Neuronal stem cell (in vitro differentiated cells): ENCODE results near the gene OBSCN.

Experiments
- DNase-seq: peaks from one replicate; pipeline ENCODE4 v3.0.0-alpha.2; 2013; ENCODE audit warnings: low spot score
- H2AFZ ChIP-seq: one replicate; pipeline ENCODE4 v1.6.1; 2013; ENCODE audit warnings: mild to moderate bottlenecking, low read length, inconsistent platforms
- H2AK5ac ChIP-seq: 2 replicates; pipeline ENCODE4 v1.6.1; 2013; ENCODE audit warnings: low read depth, mild to moderate bottlenecking, inconsistent platforms, low read length, moderate library complexity, mixed read lengths
- H2BK120ac ChIP-seq: 2 replicates; pipeline ENCODE4 v1.6.1; 2013; ENCODE audit warnings: low read depth, mild to moderate bottlenecking, inconsistent platforms, low read length, moderate library complexity, mixed read lengths
- H2BK12ac ChIP-seq: one replicate; pipeline ENCODE4 v1.6.1; 2013; ENCODE audit warnings: low read length, inconsistent platforms
- H2BK15ac ChIP-seq: 2 replicates; pipeline ENCODE4 v1.6.1; 2013; ENCODE audit warnings: mild to moderate bottlenecking, low read length, inconsistent platforms, mixed read lengths
- H2BK5ac ChIP-seq: one replicate; pipeline ENCODE4 v1.6.1; 2013; ENCODE audit warnings: inconsistent platforms, mild to moderate bottlenecking, low read length, moderate library complexity
- H3K14ac ChIP-seq: one replicate; pipeline ENCODE4 v1.6.1; 2013; ENCODE audit warnings: low read length, inconsistent platforms
- H3K18ac ChIP-seq: 2 replicates; pipeline ENCODE4 v1.6.1; 2013; ENCODE audit warnings: low read length, inconsistent platforms
- H3K23ac ChIP-seq: 2 replicates; pipeline ENCODE4 v1.6.1; 2013; ENCODE audit warnings: low read depth, mild to moderate bottlenecking, mixed read lengths, low read length, inconsistent platforms; ENCODE audit not compliant: poor library complexity
- H3K27ac ChIP-seq: replicated peaks from 3 replicates; pipeline ENCODE4 v1.5.1; 2013; ENCODE audit warnings: low read length, inconsistent platforms
- H3K27me3 ChIP-seq, 3 experiments: 2 replicates each; pipeline ENCODE4 v1.6.1; 2013; ENCODE audit warnings: low read length in 3 of 3, mild to moderate bottlenecking in 2 of 3, inconsistent platforms in 1 of 3, low read depth in 1 of 3, mixed read lengths in 1 of 3, moderate library complexity in 1 of 3; ENCODE audit not compliant: control insufficient read depth in 3 of 3, insufficient read depth in 3 of 3
- H3K36me3 ChIP-seq, 2 donors: replicated peaks in 1 of 2; 2 replicates each; pipeline ENCODE4 v1.6.1; 2013; ENCODE audit warnings: low read length in 2 of 2; ENCODE audit not compliant: control insufficient read depth in 2 of 2, insufficient read depth in 2 of 2
- H3K4ac ChIP-seq: 2 replicates; pipeline ENCODE4 v1.6.1; 2013; ENCODE audit warnings: inconsistent platforms, mild to moderate bottlenecking, low read length, moderate library complexity
- H3K4me1 ChIP-seq, 2 donors: 1 replicate in 1 of 2; 2 replicates in 1 of 2; pipeline ENCODE4 v1.6.1; 2013; ENCODE audit warnings: low read length in 2 of 2, low read depth in 1 of 2; ENCODE audit not compliant: control insufficient read depth in 2 of 2, insufficient read depth in 1 of 2
- H3K4me2 ChIP-seq: one replicate; pipeline ENCODE4 v1.6.1; 2013; ENCODE audit warnings: mild to moderate bottlenecking, low read length, inconsistent platforms; ENCODE audit not compliant: insufficient read depth, poor library complexity, severe bottlenecking
- H3K4me3 ChIP-seq, 2 donors: 2 replicates each; pipeline ENCODE4 v1.5.1; 2013; ENCODE audit warnings: low read length in 2 of 2, mild to moderate bottlenecking in 2 of 2, inconsistent platforms in 1 of 2, moderate library complexity in 1 of 2
- H3K79me1 ChIP-seq: one replicate; pipeline ENCODE4 v1.6.1; 2013; ENCODE audit warnings: low read depth, mild to moderate bottlenecking, inconsistent platforms, low read length, moderate library complexity
- H3K9ac ChIP-seq: one replicate; pipeline ENCODE4 v1.6.1; 2013; ENCODE audit warnings: mild to moderate bottlenecking, low read depth, low read length, inconsistent platforms; ENCODE audit not compliant: poor library complexity
- H3K9me3 ChIP-seq, 2 donors: replicated peaks in 1 of 2; 2 replicates each; pipeline versions ENCODE3 to v1.6.1; 2013; ENCODE audit warnings: low read length in 2 of 2, mild to moderate bottlenecking in 2 of 2, inconsistent platforms in 1 of 2, low read depth in 1 of 2, mixed read lengths in 1 of 2, moderate library complexity in 1 of 2; ENCODE audit not compliant: control insufficient read depth in 2 of 2, insufficient read depth in 1 of 2
- H4K8ac ChIP-seq: one replicate; pipeline ENCODE4 v1.6.1; 2013; ENCODE audit warnings: low read depth, mild to moderate bottlenecking, inconsistent platforms, low read length, moderate library complexity
- H4K91ac ChIP-seq: one replicate; pipeline ENCODE4 v1.6.1; 2013; ENCODE audit warnings: low read length, low read depth, mild to moderate bottlenecking, inconsistent platforms; ENCODE audit not compliant: poor library complexity
- WGBS, 2 donors: extraction: QIAGEN DNeasy Blood & Tissue Kit; methylation state at CpG; one replicate each; pipeline ENCODE4 v1.1.7; 2013; ENCODE audit warnings: missing lambda C conversion rate in 2 of 2, mixed read lengths in 1 of 2; ENCODE audit not compliant: insufficient read length in 2 of 2, insufficient replicate concordance in 1 of 2; ENCODE audit errors: extremely low coverage in 2 of 2; 5-methylcytosine and 5-hydroxymethylcytosine counted together

Gene OBSCN

DNA sequence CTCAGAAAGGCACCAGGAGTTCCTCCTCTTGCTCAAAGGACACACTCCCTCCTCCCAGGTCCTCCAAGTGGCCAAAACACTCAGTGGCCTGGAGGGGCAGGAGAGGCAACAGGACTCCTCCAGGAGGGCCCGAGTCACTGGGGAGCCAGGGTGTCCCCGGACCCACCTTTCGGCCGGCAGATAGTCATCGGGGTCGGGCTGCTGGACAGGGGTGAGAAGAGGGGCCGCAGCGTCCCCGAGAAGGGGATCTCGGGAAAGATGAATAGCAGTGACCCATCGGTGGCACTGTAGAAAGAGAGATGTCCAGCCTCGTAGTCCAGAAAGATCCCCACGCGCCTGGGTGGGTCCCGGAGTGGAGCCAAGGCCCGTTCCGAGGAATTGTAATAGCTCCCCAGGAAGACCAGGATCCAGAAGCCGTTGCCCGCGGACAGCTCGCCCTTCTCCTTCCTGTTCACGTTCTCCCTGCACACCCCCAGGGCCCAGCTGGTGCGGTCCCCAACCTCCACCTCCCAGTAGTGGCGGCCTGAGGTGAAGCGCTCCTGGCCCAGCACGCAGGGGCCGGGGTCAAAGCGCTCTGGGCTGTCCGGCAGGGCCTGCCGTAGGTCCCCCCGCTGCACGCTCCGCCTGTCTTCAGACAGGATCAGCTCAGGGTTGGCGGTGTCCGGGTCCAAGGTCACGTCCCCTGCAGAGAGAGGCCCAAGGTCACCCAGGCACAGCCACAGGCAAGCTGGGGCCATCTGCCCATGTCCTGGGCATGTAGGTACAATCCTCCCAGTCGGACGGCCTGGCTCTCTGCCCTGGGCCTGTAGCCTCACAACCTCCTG, 186.9 kb downstream of the OBSCN start:
- Histone ChIP-seq H3K14ac (no peak overlapping the region), H3K18ac (no peak overlapping the region), H2BK15ac (no peak overlapping the region), H3K27me3 (no peaks in the 10 kb centered on the region), H3K9me3 (no peaks in the 10 kb centered on the region), H3K9ac (no peak overlapping the region), H3K4me1 (peaks cover 0 to 3% of the 10 kb centered on the region in 2 donors), H3K36me3 (peaks cover 35 to 79% of the 10 kb centered on the region in 2 donors), H3K27ac (no peak overlapping the region), H2BK120ac (no peak overlapping the region), H2AK5ac (no peak overlapping the region), H3K4ac (no peak overlapping the region), H2BK12ac (no peak overlapping the region), H2AFZ (no peak overlapping the region), H3K23ac (peak overlapping the region; percentile 39), H3K79me1 (peaks cover 2% of the 10 kb centered on the region), H4K91ac (no peak overlapping the region), H2BK5ac (peak overlapping the region; percentile 22), H3K4me3 (no peak overlapping the region), H4K8ac (no peak overlapping the region), H3K4me2 (no peak overlapping the region)
- DNase-seq = no peak
- no CpG with 5 or more reads among the region's 38 CpGs for WGBS, 2 donors

DNA sequence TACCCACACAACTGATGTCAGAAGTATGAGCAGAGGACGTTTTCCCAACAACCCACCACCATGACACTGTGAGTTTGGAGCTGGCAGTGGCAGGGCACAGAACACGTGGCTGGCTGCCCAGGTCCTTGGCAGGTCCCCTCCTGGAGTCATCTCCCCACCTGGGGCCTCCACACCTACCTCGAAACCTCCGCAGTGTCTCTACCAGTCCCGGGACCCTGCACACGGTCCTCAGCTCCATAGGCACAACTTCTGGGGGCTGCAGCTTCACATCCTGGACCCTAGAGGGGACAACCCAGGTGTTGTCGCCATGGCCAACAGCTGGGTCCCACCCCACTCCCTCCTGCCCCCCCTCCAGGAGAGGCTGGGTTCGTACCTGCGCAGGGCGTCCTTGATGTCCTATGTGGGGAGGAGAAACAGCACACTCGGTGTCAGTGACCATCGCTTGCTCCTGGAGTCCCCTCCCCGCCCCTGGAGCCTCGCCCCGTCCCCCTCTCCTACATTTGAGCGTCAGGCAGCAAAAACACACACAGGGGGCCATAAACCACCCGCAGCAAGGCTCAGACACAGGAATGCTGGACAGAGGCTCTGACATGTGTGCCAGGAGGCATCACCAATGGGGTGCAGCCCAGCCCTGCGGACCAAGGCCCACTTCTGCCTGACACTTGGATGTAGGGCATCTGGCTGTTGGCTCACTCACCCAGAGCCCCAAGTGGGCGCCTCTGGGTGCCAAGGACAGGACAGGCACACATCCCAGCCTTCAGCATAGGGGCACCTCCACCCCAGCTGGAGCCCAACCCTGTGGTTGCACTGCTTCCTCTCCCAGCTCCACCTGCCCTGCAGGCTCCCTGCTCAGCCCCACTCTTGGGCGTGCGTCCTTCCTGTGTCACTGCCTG, 189.2 kb downstream of the OBSCN start:
- Histone ChIP-seq H3K9ac (peak overlapping the region; percentile 61), H3K27ac (no peak overlapping the region), H2BK12ac (no peak overlapping the region), H3K14ac (no peak overlapping the region), H4K91ac (no peak overlapping the region), H4K8ac (no peak overlapping the region), H3K27me3 (no peaks in the 10 kb centered on the region), H2BK120ac (no peak overlapping the region), H3K23ac (peak overlapping the region; percentile 27), H3K4ac (no peak overlapping the region), H3K4me3 (no peak overlapping the region), H3K4me1 (peaks cover 0 to 3% of the 10 kb centered on the region in 2 donors), H2BK15ac (no peak overlapping the region), H3K9me3 (no peaks in the 10 kb centered on the region), H3K4me2 (no peak overlapping the region), H3K18ac (no peak overlapping the region), H3K79me1 (peaks cover 9% of the 10 kb centered on the region), H2BK5ac (no peak overlapping the region), H2AK5ac (no peak overlapping the region), H3K36me3 (peaks cover 47 to 98% of the 10 kb centered on the region in 2 donors), H2AFZ (no peak overlapping the region)
- whole genome bisulfite sequencing, 2 donors = no CpG with 5 or more reads among the region's 21 CpGs
- no peak for DNase-seq

DNA sequence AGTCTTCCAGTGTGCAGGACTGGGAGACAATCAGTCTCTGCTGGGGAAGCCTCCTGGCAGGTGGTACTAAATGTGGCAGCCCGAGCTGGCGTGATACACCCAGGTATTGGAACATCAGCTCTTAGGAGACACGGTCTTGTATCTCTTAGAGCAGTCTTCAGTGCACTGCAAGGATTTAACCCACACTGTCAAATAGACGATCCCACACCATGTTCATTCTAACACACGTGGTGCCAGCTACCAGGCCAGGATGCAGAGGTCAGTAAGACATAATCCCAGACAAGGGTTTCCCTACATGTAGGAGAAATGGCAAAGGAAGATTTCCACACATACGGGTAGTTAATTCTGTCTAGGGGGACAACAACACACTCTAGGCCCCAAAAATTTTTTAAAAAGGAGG, 190.1 kb downstream of the OBSCN start:
- no peak overlapping the region for H3K9ac ChIP-seq
- no peaks in the 10 kb centered on the region for H3K27me3 ChIP-seq
- no peak overlapping the region for H2BK12ac ChIP-seq
- H3K4me2 ChIP-seq = no peak overlapping the region
- H3K36me3 ChIP-seq = peaks cover 42 to 98% of the 10 kb centered on the region in 2 donors
- H2BK15ac ChIP-seq = no peak overlapping the region
- H3K18ac ChIP-seq = no peak overlapping the region
- no peak overlapping the region for H3K14ac ChIP-seq
- no peak overlapping the region for H4K91ac ChIP-seq
- H3K23ac ChIP-seq = no peak overlapping the region
- peaks cover 12% of the 10 kb centered on the region for H3K79me1 ChIP-seq
- peaks cover 0 to 6% of the 10 kb centered on the region in 2 donors for H3K4me1 ChIP-seq
- no peak overlapping the region for H2AFZ ChIP-seq
- DNase-seq = no peak
- no peak overlapping the region for H2AK5ac ChIP-seq
- H3K4me3 ChIP-seq = no peak overlapping the region
- no peaks in the 10 kb centered on the region for H3K9me3 ChIP-seq
- H2BK120ac ChIP-seq = no peak overlapping the region
- H2BK5ac ChIP-seq = no peak overlapping the region
- no peak overlapping the region for H3K27ac ChIP-seq
- no peak overlapping the region for H4K8ac ChIP-seq
- no peak overlapping the region for H3K4ac ChIP-seq
- WGBS, 2 donors = no CpG with 5 or more reads among the region's 6 CpGs
